ENCODE measurements around the gene SOAT2.
"Not testable (repeated sequence)": the region's sequence is repeated elsewhere in the genome, so short reads cannot be mapped to it uniquely, and the experiment has no call there.

The SOAT2 gene

GRCh38 chr12:53090105-53090504, 13.2 kb upstream of the SOAT2 start:
- no peak for DNase-seq

GRCh38 chr12:53090554-53090953, 12.7 kb upstream of the SOAT2 start:
- DNase-seq = no peak

GRCh38 chr12:53091756-53092155, 11.5 kb upstream of the SOAT2 start:
- no peak for DNase-seq

- DNase-seq = no peak
These were observed 9.4 kb upstream of the SOAT2 start for GRCh38 chr12:53093777-53094393.

- no peak for DNase-seq
These were observed 8.9 kb upstream of the SOAT2 start for GRCh38 chr12:53094394-53094787.

- DNase-seq = not testable (repeated sequence)
These were observed 8.3 kb upstream of the SOAT2 start for GRCh38 chr12:53094796-53095595.

- not testable (repeated sequence) for DNase-seq
These were observed 7.7 kb upstream of the SOAT2 start for GRCh38 chr12:53095596-53095895.

GRCh38 chr12:53096089-53096741, 7.1 kb upstream of the SOAT2 start:
- peak; percentile 90 for DNase-seq

- no peak for DNase-seq
These were observed 6.5 kb upstream of the SOAT2 start for GRCh38 chr12:53096759-53097158.

- peak; percentile 46 for DNase-seq
These were observed 6.1 kb upstream of the SOAT2 start for GRCh38 chr12:53097207-53097563.

- peak; percentile 52 for DNase-seq
These were observed 5.5 kb upstream of the SOAT2 start, which contains the start of gene IGFBP6 for GRCh38 chr12:53097564-53098353. Gene IGFBP6 (plus strand): TSS chr12:53097667. CDS start chr12:53097718, 51 bp downstream.

- peak; percentile 91 for DNase-seq
These were observed 4.8 kb upstream of the SOAT2 start for GRCh38 chr12:53098354-53098981.

- DNase-seq = peak; percentile 98
These were observed 4.0 kb upstream of the SOAT2 start for GRCh38 chr12:53099071-53099882.

- no peak for DNase-seq
These were observed 2.7 kb upstream of the SOAT2 start for GRCh38 chr12:53100466-53101151.

- no peak for DNase-seq
These were observed 2.0 kb upstream of the SOAT2 start for GRCh38 chr12:53101266-53101665.

GRCh38 chr12:53101931-53102781, 1.1 kb upstream of the SOAT2 start:
- DNase-seq = no peak

- no peak for DNase-seq
These were observed 597 bp downstream of the SOAT2 start for GRCh38 chr12:53103860-53104305.

GRCh38 chr12:53105256-53105655, 2.0 kb downstream of the SOAT2 start:
- DNase-seq = no peak

GRCh38 chr12:53105712-53106439, 2.6 kb downstream of the SOAT2 start:
- no peak for DNase-seq

- DNase-seq = no peak
These were observed 3.8 kb downstream of the SOAT2 start for GRCh38 chr12:53107122-53107521.
